HG03354 (cell line): ENCODE data around the gene REG4.

Experiments
- ATAC-seq: cut with Tn5 transposase; IDR thresholded peaks from one replicate; pipeline ENCODE4 v1.9.1; 2021; ENCODE audit warnings: mild to moderate bottlenecking; ENCODE audit not compliant: unreplicated experiment, poor library complexity, severe bottlenecking

Gene REG4

DNA sequence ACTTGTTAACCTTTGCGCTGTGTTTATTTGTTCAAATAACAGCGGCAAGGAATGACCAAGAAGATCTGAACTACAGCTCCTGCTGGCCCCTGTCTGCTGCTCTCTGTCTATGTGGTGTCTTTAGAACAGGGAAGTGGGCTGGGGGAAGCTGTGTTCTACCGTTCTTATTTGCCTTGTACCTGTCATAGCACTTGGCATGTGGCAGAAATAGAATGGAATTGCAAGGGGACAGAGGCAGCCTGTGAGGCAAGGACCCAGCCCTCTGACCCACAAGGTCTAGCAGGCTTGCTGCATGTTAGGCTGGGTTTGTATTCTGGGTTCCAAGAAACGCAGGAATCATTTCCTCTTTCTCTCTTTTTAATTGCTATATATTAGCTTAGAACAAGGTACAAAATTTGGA, 63.2 kb downstream of the REG4 start:
- ATAC-seq: no peak

- no peak for ATAC-seq
Observed at GRCh38 chr1:119747451-119747850, 63.8 kb downstream of the REG4 start.

- ATAC-seq: no peak
Observed at GRCh38 chr1:119745034-119745433, 66.2 kb downstream of the REG4 start.

GRCh38 chr1:119744598-119744942, 66.7 kb downstream of the REG4 start:
- ATAC-seq: no peak
